ENCODE measurements around the gene PTPRN2. TPM values are rescaled to one million over a fixed set of nuclear protein-coding genes. Genes with fewer than 3 reads are reported as not detected.

Gene PTPRN2
- total and polyA plus RNA-seq, 2 of the 8 experiments (the other 6 are each of a cell fraction or from before 2014, with no cell fraction given) = 2.6 to 4.5 TPM

DNA sequence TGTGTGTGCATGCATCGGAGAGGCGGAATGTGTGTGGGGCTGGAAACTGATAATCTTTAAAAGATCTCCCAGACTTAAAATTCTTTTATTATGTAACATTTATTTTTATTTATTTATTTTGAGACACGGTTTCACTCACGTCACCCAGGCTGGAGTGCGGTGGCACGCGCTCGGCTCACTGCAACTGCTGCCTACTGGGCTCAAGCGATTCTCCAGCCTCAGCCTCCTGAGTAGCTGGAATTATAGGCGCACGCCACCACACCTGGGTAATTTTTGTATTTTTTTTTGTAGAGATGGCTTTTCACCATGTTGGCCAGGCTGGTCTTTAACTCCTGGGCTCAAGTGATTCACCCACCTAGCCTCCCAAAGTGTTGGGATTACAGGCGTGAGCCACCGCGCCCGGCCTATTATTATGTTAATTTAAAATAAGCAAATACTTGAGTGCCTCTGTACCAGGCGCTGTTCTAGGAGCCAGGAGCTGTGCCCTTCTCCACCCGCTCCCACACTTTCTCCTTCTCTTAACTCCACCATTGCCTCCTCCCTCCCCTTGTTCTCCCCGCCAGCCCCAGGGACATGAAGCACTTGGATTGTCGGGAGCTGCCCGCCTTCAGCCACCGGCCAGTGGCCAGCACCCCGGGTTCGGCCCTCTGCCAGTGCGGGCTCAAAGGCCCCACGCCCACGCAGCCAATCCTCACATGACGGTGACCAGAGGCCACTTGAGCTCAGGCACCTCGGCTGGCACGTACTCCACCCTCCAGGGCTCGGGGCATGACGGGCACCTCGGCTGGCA, 1087.3 kb downstream of the PTPRN2 start (continued):
- no peak for TF ChIP-seq ASH2L (IDR thresholded peaks at IDR 0.05; ENCODE audit: low read length)
- TF ChIP-seq PHF8 (conservative IDR thresholded peaks at IDR 0.05; ENCODE audit: low read depth, low read length) = no peak

Data from H1 (cell line).